Activated CD4-positive, alpha-beta T cell treated with anti-CD3 and anti-CD28 coated beads for 24 hours (primary cell): ENCODE data around the gene TACC2.
A peak's percentile ranks its signal among the peaks of the same experiment; 100 is the strongest.
"Not testable (repeated sequence)": the region's sequence is repeated elsewhere in the genome, so short reads cannot be mapped to it uniquely, and the experiment has no call there.

Experiments
- DNase-seq, 2 donors: peaks; one replicate each; pipeline ENCODE4 v3.0.0-alpha.2; 2020; ENCODE audit warnings: low read depth in 2 of 2

The TACC2 gene, protein sequence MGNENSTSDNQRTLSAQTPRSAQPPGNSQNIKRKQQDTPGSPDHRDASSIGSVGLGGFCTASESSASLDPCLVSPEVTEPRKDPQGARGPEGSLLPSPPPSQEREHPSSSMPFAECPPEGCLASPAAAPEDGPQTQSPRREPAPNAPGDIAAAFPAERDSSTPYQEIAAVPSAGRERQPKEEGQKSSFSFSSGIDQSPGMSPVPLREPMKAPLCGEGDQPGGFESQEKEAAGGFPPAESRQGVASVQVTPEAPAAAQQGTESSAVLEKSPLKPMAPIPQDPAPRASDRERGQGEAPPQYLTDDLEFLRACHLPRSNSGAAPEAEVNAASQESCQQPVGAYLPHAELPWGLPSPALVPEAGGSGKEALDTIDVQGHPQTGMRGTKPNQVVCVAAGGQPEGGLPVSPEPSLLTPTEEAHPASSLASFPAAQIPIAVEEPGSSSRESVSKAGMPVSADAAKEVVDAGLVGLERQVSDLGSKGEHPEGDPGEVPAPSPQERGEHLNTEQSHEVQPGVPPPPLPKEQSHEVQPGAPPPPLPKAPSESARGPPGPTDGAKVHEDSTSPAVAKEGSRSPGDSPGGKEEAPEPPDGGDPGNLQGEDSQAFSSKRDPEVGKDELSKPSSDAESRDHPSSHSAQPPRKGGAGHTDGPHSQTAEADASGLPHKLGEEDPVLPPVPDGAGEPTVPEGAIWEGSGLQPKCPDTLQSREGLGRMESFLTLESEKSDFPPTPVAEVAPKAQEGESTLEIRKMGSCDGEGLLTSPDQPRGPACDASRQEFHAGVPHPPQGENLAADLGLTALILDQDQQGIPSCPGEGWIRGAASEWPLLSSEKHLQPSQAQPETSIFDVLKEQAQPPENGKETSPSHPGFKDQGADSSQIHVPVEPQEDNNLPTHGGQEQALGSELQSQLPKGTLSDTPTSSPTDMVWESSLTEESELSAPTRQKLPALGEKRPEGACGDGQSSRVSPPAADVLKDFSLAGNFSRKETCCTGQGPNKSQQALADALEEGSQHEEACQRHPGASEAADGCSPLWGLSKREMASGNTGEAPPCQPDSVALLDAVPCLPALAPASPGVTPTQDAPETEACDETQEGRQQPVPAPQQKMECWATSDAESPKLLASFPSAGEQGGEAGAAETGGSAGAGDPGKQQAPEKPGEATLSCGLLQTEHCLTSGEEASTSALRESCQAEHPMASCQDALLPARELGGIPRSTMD (N-terminal part only)

DNA sequence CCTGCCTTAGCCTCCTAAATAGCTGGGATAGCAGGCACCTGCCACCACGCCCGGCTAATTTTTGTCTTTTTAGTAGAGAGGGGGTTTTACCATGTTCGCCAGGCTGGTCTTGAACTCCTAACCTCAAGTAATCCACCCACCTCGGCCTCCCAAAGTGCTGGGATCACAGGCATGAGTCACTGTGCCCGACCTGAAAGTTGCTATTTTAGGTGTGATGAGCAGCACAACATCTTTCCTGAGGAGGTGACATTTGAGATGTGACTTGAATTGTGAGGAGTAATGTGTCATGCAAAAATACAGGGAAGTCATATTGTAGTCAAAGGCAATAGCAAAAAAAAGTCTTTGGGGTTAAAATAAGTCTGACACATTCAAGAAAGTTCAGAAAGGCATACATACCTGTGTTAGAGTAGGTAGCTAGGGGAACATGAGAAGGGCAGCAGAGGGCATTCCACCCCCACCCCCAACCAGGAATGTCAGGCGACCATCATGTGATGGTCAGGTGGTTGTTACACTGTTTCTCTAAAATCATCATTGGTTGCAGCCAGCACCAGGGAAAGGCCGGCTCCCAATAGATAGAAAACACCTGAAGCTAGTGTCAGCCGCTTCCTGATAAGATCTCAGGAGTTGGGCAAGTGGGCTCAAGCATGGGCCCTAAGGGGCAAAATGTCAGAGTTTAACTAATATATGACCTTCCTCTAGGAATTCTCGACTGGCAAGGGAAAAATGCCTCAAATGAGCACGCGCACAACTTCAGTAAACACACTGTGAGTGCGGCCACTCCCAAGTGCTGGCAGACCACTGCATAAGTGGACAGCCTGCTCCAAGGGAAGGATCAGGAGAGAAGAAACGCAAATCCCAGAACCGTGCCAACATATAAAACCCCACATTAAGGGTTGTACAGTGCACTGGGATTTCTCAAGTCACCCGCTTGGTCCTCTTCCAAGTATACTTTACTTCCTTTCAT, at the start of gene TACC2:
Gene TACC2, plus strand, starts transcription at position 803 of the 964 bp plus-strand sequence. CDS start 32,819 bp downstream, outside the sequence.
- DNase-seq = no peak

DNA sequence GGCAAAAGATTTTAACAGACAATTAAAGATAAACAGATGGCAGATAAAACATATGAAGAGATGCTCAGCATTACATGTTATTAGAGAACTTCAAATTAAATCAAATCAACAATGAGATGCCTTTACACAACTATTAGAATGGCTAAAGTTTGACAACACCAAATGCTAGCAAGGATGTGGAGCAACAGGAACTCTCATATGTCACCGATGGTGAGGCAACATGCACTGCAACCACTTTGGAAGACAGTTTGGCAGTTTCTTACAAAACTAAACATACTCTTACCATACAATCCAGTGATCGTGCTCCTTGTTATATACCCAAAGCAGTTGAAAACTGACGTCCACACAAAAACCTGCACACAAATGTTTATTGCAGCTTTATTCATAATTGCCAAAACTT, 47.4 kb upstream of the TACC2 start:
- no peak for DNase-seq

- no peak for DNase-seq
These were observed 46.1 kb upstream of the TACC2 start for GRCh38 chr10:121942749-121943416.

DNA sequence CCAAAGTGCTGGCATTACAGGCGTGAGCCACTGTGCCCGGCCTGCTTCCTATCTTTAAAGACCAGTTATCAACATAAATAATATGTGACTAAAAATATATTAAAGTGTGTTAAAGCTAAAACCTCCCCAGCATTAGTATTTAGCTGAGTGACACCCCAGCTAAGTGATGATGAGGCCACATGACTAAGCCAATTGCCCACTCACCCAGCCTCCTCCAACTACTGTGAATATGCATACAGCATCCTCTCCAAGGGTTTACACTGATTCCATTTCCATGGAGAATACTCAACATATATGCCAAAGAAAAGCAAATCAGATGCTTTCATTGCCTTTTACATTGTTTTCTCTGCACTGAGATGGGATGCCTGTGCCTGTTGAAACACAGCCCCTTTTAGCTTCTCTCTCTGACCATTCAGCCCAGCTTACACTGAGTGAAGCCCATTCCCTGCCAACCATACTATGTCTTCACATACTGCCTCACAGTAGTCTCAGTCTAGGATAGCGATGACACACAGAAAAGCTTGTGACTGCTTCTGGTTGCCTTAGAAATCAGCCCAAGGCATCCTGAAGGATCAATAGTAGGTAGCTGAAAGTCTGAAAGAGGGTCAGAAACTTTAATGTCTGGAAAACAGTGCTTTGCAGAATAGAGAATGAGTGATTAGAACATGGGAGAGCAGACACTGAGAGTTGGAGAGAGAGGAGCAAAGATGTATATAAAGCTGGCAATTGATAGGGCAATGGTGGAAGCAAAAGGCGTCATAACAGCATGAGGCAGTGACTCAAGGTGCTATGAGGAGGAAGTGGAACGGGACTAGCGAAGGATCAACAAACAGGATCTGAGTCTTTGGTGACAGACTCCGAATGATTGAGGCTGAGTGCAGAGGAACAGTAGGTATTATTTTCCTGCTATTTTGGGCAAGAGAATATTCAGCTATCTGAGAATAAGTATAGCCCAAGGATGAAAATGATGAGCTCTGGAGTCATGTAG, 41.3 kb upstream of the TACC2 start:
- DNase-seq = no peak

GRCh38 chr10:121949049-121949448, 39.9 kb upstream of the TACC2 start:
- no peak for DNase-seq

GRCh38 chr10:121949451-121949850, 39.5 kb upstream of the TACC2 start:
- no peak for DNase-seq

DNA sequence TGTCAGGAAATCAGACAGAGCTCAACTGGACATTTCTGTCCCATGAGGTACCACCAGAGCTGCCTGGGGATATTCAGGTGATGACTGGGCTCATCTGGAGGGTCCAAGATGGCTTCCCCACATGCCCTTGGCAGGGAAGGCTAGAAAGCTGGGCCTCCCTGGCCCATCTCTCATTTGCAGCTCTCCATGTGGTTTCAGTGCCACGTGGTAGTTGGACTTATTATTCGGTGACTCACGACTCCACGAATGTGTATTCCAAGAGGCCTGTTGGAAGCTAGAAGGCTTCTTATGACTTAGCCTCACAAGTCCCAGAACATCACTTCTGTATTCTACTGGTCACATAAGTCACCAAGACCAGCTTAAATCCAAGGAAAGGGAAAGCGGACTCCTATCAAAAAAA, 36.7 kb upstream of the TACC2 start:
- no peak for DNase-seq

- no peak for DNase-seq
These were observed 32.6 kb upstream of the TACC2 start for GRCh38 chr10:121956111-121957061.

DNA sequence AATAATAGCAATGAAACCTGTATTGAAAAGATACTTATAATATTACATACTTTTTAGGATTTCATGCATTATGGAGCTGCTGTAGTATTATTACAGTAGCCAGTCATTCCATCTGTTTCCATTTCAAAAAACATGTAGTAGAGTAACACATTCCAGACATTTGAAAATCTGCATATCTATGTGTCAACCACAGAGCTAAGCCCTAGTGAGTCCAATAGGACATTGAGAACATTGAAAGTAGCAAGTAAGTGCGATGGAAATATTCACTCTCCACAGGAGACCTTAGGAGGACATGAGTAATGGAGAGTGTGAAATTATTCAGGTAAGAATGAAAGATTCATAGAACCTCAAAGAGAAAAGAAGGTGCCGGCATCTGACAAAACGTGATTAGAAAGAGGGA, 29.3 kb upstream of the TACC2 start:
- DNase-seq = no peak

GRCh38 chr10:121961456-121961855, 27.5 kb upstream of the TACC2 start:
- no peak for DNase-seq

DNA sequence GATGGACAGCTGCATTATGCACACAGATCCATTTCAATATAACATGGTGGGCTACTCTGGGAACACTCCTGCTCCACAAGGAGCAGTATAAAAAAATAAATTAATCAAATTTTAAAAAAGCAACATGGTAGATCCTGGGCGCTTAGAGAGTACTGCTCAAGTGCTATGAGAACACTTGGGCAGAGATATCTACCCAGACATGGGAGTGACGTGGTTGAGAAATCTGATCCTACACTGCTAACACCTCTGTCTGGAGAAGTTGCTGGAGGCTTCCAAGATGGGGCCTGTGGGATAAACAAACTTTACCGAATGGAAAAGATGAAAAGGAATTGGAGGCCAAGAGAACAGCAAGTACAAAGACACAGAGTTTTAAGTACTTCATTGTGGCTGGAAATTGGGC, 23.0 kb upstream of the TACC2 start:
- DNase-seq = no peak

DNA sequence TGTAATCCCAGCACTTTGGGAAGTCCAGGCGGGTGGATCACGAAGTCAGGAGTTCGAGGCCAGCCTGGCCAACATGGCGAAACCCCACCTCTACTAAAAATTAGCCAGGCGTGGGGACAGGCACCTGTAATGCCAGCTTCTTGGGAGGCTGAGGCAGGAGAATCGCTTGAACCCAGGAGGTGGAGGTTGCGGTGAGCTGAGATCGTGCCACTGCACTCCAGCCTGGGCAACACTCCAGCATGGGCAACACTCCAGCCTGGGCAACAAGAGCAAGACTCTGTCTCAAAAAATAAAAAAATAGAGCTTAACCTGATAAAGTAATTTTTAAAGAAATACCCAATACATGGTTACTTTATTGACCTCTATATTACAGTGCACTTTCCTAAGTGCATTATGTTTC, 19.9 kb upstream of the TACC2 start:
- DNase-seq = not testable (repeated sequence)

GRCh38 chr10:121974019-121974534, 14.9 kb upstream of the TACC2 start:
- DNase-seq = peak in 1 of 2 donors; percentile 4

- DNase-seq = peak; percentile 67 to 68
These were observed 14.2 kb upstream of the TACC2 start, which contains the start of gene NSMCE4A for GRCh38 chr10:121974535-121975294. Gene NSMCE4A, minus strand, starts transcription at chr10:121975217. Its CDS starts 52 bp downstream, at chr10:121975165.

DNA sequence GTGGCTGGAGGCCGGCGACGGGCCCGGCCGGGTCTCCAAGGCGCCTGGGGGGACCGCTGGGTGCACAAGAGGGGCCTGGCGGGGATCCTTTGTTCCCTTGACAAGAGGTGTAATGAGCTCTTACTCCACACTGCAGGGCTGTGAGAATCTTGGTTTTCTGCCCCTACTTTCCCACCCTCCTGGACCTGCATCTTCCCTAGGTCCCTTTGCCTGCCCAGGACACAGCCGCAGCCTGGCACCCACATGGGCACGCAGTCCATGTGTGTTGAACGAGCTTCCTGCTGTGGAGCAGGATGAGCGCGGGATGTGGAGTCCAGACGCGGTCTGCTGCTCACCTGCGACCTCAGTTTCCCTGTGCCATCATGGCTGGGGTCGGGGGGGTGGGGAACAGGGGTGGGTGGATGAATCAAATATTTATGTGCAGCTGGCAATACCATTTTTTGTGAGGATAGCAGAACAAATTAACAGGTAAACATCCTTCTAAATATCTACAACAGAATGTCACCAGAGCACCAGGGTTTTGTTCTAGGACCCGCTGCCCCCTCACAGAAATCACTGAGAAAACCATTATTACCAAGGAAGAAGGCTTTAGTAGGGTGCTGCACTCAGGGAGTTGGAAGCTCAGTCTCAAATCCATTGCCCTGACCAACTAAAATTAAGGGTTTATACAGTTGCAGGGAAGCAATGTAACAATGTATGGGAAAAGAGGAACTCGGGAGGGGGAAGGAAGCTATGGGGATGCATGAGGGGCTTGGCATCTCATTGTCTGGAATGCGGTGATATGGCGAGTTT, 13.5 kb upstream of the TACC2 start:
- DNase-seq = no peak

DNA sequence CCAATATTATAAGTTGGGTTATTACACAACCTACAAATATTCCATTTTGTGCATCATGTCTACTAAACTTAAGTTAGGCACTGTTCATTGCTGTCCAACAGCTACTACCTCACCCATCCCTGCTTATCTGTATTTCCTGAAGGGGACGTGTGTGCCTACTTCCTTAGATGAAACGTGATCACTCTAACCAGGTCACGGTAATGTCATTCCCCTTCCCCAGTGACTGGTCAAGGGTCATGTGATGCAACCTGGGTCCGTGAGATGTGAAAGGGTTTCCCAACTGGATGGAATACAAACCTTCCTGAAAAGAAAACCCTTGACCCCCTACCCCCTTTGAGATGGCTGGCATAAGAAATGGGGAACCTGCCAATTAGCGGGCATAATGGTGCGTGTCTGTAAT, 12.4 kb upstream of the TACC2 start:
- no peak for DNase-seq
